Panc1 (cell line): ENCODE data around the gene MBTPS1. TPM values are rescaled to one million over a fixed set of nuclear protein-coding genes. Genes with fewer than 3 reads are reported as not detected.

Source experiments
- ATAC-seq: fragments of 200-7000 bp; cut with Tn5 transposase; 2 replicates; pipeline ENCODE4 v1.9.1; 2020; ENCODE audit warnings: mild to moderate bottlenecking, moderate library complexity
- BruUV-seq: library from RNA; stranded (reverse); fragments of 400-500 nt; replicated peaks from 2 replicates; lab custom pipeline; 2021; lab: Mats Ljungman, UMichigan
- CTCF ChIA-PET: fragments of 300-600 bp; sonication (Branson Sonifier 250); formaldehyde crosslinking; loops from one replicate; lab custom pipeline; 2022; ENCODE audit warnings: antibody characterized with exemption; lab: Charles Lee
- POLR2A ChIA-PET: fragments of 300-600 bp; sonication (Branson Sonifier 250); formaldehyde crosslinking; loops from one replicate; lab custom pipeline; 2022; ENCODE audit warnings: antibody characterized with exemption; lab: Charles Lee
- DNase-seq: peaks from one replicate; pipeline ENCODE4 v3.0.0-alpha.2; 2010; ENCODE audit warnings: low read depth, low spot score
- H3K27ac ChIP-seq: 2 replicates; pipeline ENCODE4 v1.5.1; 2011; ENCODE audit warnings: mild to moderate bottlenecking, low read length, inconsistent platforms
- H3K27me3 ChIP-seq: fragments of 200-500 bp; sonication (Bioruptor generic); 2 replicates; pipeline ENCODE4 v1.6.0; 2014; ENCODE audit warnings: low read length, inconsistent platforms; ENCODE audit not compliant: control insufficient read depth, insufficient read depth
- H3K36me3 ChIP-seq: fragments of 200-500 bp; sonication (Bioruptor generic); 2 replicates; pipeline ENCODE4 v1.5.1; 2014; ENCODE audit warnings: inconsistent platforms, mild to moderate bottlenecking, low read length, moderate library complexity; ENCODE audit not compliant: control insufficient read depth, insufficient read depth
- H3K4me1 ChIP-seq: 2 replicates; pipeline ENCODE4 v1.5.1; 2011; ENCODE audit warnings: inconsistent platforms, mild to moderate bottlenecking, low read length, moderate library complexity; ENCODE audit not compliant: control insufficient read depth, insufficient read depth
- H3K4me3 ChIP-seq, 2 experiments: 2 replicates each; pipeline ENCODE4 v1.5.1; 2011 to 2012; ENCODE audit warnings: low read depth in 2 of 2, low read length in 2 of 2, mild to moderate bottlenecking in 2 of 2, inconsistent platforms in 1 of 2, moderate library complexity in 1 of 2
- H3K9me3 ChIP-seq: fragments of 200-500 bp; sonication (Bioruptor generic); 2 replicates; pipeline ENCODE4 v1.5.1; 2014; ENCODE audit warnings: low read depth, mild to moderate bottlenecking, inconsistent platforms, low read length, moderate library complexity; ENCODE audit not compliant: control insufficient read depth, insufficient read depth
- CTCF ChIP-seq: fragments of 450-650 bp; IDR thresholded peaks from 2 replicates; pipeline ENCODE4 v1.5.1; 2017; ENCODE audit warnings: mild to moderate bottlenecking
- POLR2AphosphoS5 ChIP-seq: IDR thresholded peaks from 2 replicates; pipeline ENCODE4 v1.6.1; 2012; ENCODE audit warnings: mild to moderate bottlenecking, low read depth, low read length, moderate library complexity
- REST ChIP-seq, 2 experiments: IDR thresholded peaks; 2 replicates each; pipeline ENCODE4 v1.6.1; 2011 to 2012; ENCODE audit warnings: low read depth in 2 of 2, control low read depth in 1 of 2, low read length in 1 of 2, mild to moderate bottlenecking in 1 of 2, moderate library complexity in 1 of 2; ENCODE audit not compliant: insufficient read depth in 1 of 2
- SIN3A ChIP-seq: IDR thresholded peaks from 2 replicates; pipeline ENCODE4 v1.6.1; 2012; ENCODE audit warnings: low read depth, mild to moderate bottlenecking, low read length, moderate library complexity, borderline replicate concordance; ENCODE audit not compliant: insufficient read depth
- TCF7L2 ChIP-seq: IDR thresholded peaks from 2 replicates; pipeline ENCODE4 v1.6.1; 2011; ENCODE audit warnings: mild to moderate bottlenecking, low read depth, low read length, inconsistent platforms
- in situ Hi-C: cut with HindIII; loops from 2 replicates; pipeline ENCODE4 v1.10.0; 2016; ENCODE audit warnings: low sequenced_read_pairs, low pct_unique_long_range_greater_than_20kb
- intact Hi-C: fragments of 100-400 bp; cut with micrococcal nuclease; formaldehyde crosslinking; loops from one replicate; pipeline ENCODE4 v1.10.0; 2022; ENCODE audit not compliant: unreplicated experiment
- total RNA-seq: library from RNA; stranded (reverse); gene quantifications from one replicate; pipeline ENCODE4 v1.2.1, GENCODE V29; 2021; ENCODE audit not compliant: unreplicated experiment

The MBTPS1 gene
- total RNA-seq, 1 experiment from 2014 or later = 66.8 TPM

GRCh38 chr16:84020353-84020752 lies 96.4 kb downstream of the MBTPS1 start:
- H3K4me1 ChIP-seq = no peaks in the 10 kb centered on the region
- POLR2A ChIA-PET = no interaction called here
- no peak for TF ChIP-seq SIN3A
- TF ChIP-seq TCF7L2 = no peak
- no peak for TF ChIP-seq CTCF
- no peak for TF ChIP-seq REST (IDR thresholded peaks at IDR 0.05; ENCODE audit: insufficient read depth in 1 of 2, low read depth in 2 of 2, low read length in 1 of 2)
- no peak for TF ChIP-seq POLR2AphosphoS5
- H3K4me3 ChIP-seq = no peak overlapping the region
- DNase-seq = no peak
- no peak for ATAC-seq
- CTCF ChIA-PET = no interaction called here
- H3K27ac ChIP-seq = no peak overlapping the region
- H3K9me3 ChIP-seq = no peaks in the 10 kb centered on the region
- intact Hi-C loops (no loop called here), in situ Hi-C loops (no loop called here)
- H3K27me3 ChIP-seq = no peaks in the 10 kb centered on the region
- BruUV-seq = no TSS peak
- H3K36me3 ChIP-seq = no peaks in the 10 kb centered on the region

GRCh38 chr16:84018710-84019109 lies 98.0 kb downstream of the MBTPS1 start:
- POLR2A ChIA-PET = no interaction called here
- DNase-seq (no peak), ATAC-seq (no peak)
- Histone ChIP-seq H3K4me3 (no peak overlapping the region), H3K36me3 (no peaks in the 10 kb centered on the region), H3K4me1 (no peaks in the 10 kb centered on the region), H3K9me3 (no peaks in the 10 kb centered on the region), H3K27me3 (no peaks in the 10 kb centered on the region), H3K27ac (no peak overlapping the region)
- CTCF ChIA-PET = interaction anchor here (0.7 kb wide), 1 partner anchor 17 kb away, joined by 3 read pairs; no protein-coding TSS in a partner anchor
- intact Hi-C loops = no loop called here
- in situ Hi-C loops = no loop called here
- no peak for TF ChIP-seq REST (IDR thresholded peaks at IDR 0.05; ENCODE audit: insufficient read depth in 1 of 2, low read depth in 2 of 2, low read length in 1 of 2)
- no peak for TF ChIP-seq SIN3A
- TF ChIP-seq CTCF = no peak
- TF ChIP-seq TCF7L2 = no peak
- TF ChIP-seq POLR2AphosphoS5 = no peak
- no TSS peak for BruUV-seq
